Stomach (tissue), 9 donors: ENCODE results near the gene INPP4B. TPM values are rescaled to one million over a fixed set of nuclear protein-coding genes. Genes with fewer than 3 reads are reported as not detected.

Source experiments
- DNase-seq, 2 donors: peaks; one replicate each; pipeline versions ENCODE4 v3.0.0 to v3.0.0-alpha.2; 2013 to 2019
- H3K27ac ChIP-seq, 5 donors: fragments of 200-600 bp in 4 of 5; sonication (generic) in 4 of 5; one replicate each; pipeline ENCODE4 v1.5.1; 2013 to 2019; ENCODE audit warnings: mild to moderate bottlenecking in 1 of 5, moderate library complexity in 1 of 5
- H3K27me3 ChIP-seq, 3 donors: fragments of 200-600 bp; sonication (generic); one replicate each; pipeline ENCODE4 v1.5.1; 2017 to 2019; ENCODE audit warnings: mixed run types in 1 of 3
- H3K36me3 ChIP-seq, 4 donors: fragments of 200-600 bp; sonication (generic); 1 replicate in 3 of 4; 2 replicates in 1 of 4; pipeline ENCODE4 v1.5.1; 2016 to 2019
- H3K4me1 ChIP-seq, 4 donors: fragments of 200-600 bp; sonication (generic); one replicate each; pipeline ENCODE4 v1.5.1; 2016 to 2019
- H3K4me3 ChIP-seq, 4 donors: fragments of 200-600 bp; sonication (generic) in 3 of 4; one replicate each; pipeline ENCODE4 v1.5.1; 2016 to 2019; ENCODE audit warnings: mild to moderate bottlenecking in 1 of 4
- H3K9me3 ChIP-seq, 4 donors: fragments of 200-600 bp; sonication (generic); one replicate each; pipeline ENCODE4 v1.5.1; 2016 to 2019
- EP300 ChIP-seq: sonication (generic); formaldehyde crosslinking; IDR thresholded peaks from one replicate; pipeline ENCODE4 v1.6.1; 2017; ENCODE audit warnings: antibody characterized with exemption
- POLR2A ChIP-seq, 4 donors: fragments of 450-650 bp; IDR thresholded peaks; one replicate each; pipeline ENCODE4 v1.6.1; 2016; ENCODE audit warnings: antibody characterized with exemption in 4 of 4, control low read depth in 2 of 4, mild to moderate bottlenecking in 1 of 4, moderate library complexity in 1 of 4
- POLR2AphosphoS5 ChIP-seq, 3 donors: sonication (generic); formaldehyde crosslinking; IDR thresholded peaks; one replicate each; pipeline ENCODE4 v1.6.1; 2016; ENCODE audit warnings: antibody characterized with exemption in 3 of 3
- WGBS, 5 donors: extraction: QIAGEN DNeasy Blood & Tissue Kit in 3 of 5; methylation state at CpG; one replicate each; pipeline versions ENCODE4 v1.1.5 to v1.1.7; 2013 to 2018; 5-methylcytosine and 5-hydroxymethylcytosine counted together
- intact Hi-C: fragments of 100-400 bp; cut with DNase I; formaldehyde crosslinking; loops from one replicate; pipeline ENCODE4 v1.15.1; 2023; ENCODE audit warnings: low total_unique reads
- polyA plus RNA-seq, 3 donors: library from polyadenylated mRNA; stranded (reverse); fragments of 200-250 nt; gene quantifications; one replicate each; pipeline ENCODE4 v1.2.3, GENCODE V29; 2013
- total RNA-seq, 5 donors: library from RNA; depleted of rRNA; stranded (reverse); fragments of >200 nt; gene quantifications; one replicate each; pipeline versions ENCODE4 v1.1.0 to v1.2.3, GENCODE V29; 2014 to 2016
- TF ChIP-seq, protein P1 (sequence below), 7 experiments: fragments of 450-650 bp in 4 of 7; fragments of 200-600 bp in 3 of 7; sonication (generic) in 3 of 7; IDR thresholded peaks; one replicate each; pipeline ENCODE4 v1.5.1; 2016 to 2019; ENCODE audit warnings: antibody characterized with exemption in 7 of 7, control low read depth in 2 of 7, mild to moderate bottlenecking in 1 of 7
- donor health status: healthy with polysubstance abuse.
- donor health status: Bipolar disorder and iron deficiency.
- donor health status: healthy.

The INPP4B gene
- total and polyA plus RNA-seq, 8 donors, result 1.4 to 96.9 (median 11.7) TPM

DNA sequence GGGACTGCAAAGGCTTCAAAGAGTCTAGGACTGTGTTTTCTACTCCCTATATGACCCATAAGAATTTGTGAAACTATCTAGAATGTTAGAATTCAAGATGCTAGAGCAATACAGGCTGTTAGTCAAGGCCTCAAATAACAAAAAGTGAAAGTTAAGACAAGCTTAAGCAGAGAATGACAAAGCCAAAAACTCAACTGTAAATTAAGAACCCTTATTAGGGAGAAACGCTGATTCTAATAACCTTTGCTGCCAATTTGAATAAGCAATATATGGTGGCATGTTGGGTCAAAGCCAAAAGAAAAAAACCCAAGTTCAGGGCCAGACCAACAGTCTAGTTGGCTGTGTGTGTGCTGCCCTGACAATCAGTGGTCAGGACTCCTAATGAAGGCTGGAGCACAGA is 160.0 kb downstream of the INPP4B start:
- no peak for DNase-seq
- no peak overlapping the region for H3K4me3 ChIP-seq
- H3K27ac ChIP-seq, result no peak overlapping the region
- TF ChIP-seq POLR2AphosphoS5 (IDR thresholded peaks at IDR 0.05) (no peak), EP300 (no peak), POLR2A (IDR thresholded peaks at IDR 0.05) (no peak)
- TF ChIP-seq, protein P1, sequence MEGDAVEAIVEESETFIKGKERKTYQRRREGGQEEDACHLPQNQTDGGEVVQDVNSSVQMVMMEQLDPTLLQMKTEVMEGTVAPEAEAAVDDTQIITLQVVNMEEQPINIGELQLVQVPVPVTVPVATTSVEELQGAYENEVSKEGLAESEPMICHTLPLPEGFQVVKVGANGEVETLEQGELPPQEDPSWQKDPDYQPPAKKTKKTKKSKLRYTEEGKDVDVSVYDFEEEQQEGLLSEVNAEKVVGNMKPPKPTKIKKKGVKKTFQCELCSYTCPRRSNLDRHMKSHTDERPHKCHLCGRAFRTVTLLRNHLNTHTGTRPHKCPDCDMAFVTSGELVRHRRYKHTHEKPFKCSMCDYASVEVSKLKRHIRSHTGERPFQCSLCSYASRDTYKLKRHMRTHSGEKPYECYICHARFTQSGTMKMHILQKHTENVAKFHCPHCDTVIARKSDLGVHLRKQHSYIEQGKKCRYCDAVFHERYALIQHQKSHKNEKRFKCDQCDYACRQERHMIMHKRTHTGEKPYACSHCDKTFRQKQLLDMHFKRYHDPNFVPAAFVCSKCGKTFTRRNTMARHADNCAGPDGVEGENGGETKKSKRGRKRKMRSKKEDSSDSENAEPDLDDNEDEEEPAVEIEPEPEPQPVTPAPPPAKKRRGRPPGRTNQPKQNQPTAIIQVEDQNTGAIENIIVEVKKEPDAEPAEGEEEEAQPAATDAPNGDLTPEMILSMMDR (IDR thresholded peaks at IDR 0.05), result no peak
- H3K27me3 ChIP-seq, result no peaks in the 10 kb centered on the region
- WGBS, 5 donors, result 33 to 77% (median 51%) methylated on average over 1 of the region's 1 CpG
- no peaks in the 10 kb centered on the region for H3K9me3 ChIP-seq
- intact Hi-C loops, result no loop called here
- no peaks in the 10 kb centered on the region for H3K36me3 ChIP-seq
- no peaks in the 10 kb centered on the region for H3K4me1 ChIP-seq

- Histone ChIP-seq H3K4me3 (no peak overlapping the region), H3K9me3 (no peaks in the 10 kb centered on the region), H3K4me1 (no peaks in the 10 kb centered on the region), H3K27me3 (no peaks in the 10 kb centered on the region), H3K27ac (no peak overlapping the region), H3K36me3 (no peaks in the 10 kb centered on the region)
- intact Hi-C loops, result no loop called here
- DNase-seq, result no peak
- 86 to 98% (median 93%) methylated on average over 3 of the region's 3 CpGs for WGBS, 5 donors
- TF ChIP-seq POLR2A (IDR thresholded peaks at IDR 0.05), result no peak
- TF ChIP-seq, protein P1 (IDR thresholded peaks at IDR 0.05), result no peak
- TF ChIP-seq POLR2AphosphoS5 (IDR thresholded peaks at IDR 0.05), result no peak
- TF ChIP-seq EP300, result no peak
These were observed 162.1 kb downstream of the INPP4B start for GRCh38 chr4:142683997-142684396.

- Histone ChIP-seq H3K27ac (no peak overlapping the region), H3K4me1 (no peaks in the 10 kb centered on the region), H3K4me3 (no peak overlapping the region), H3K36me3 (no peaks in the 10 kb centered on the region), H3K27me3 (no peaks in the 10 kb centered on the region), H3K9me3 (no peaks in the 10 kb centered on the region)
- 79 to 86% (median 84%) methylated on average over 2 of the region's 2 CpGs for whole genome bisulfite sequencing, 5 donors
- no peak for DNase-seq
- TF ChIP-seq POLR2AphosphoS5 (IDR thresholded peaks at IDR 0.05), result no peak
- no peak for TF ChIP-seq EP300
- TF ChIP-seq, protein P1 (IDR thresholded peaks at IDR 0.05), result no peak
- TF ChIP-seq POLR2A (IDR thresholded peaks at IDR 0.05), result no peak
- intact Hi-C loops, result no loop called here
These were observed 162.6 kb downstream of the INPP4B start for GRCh38 chr4:142683503-142683902.

- Histone ChIP-seq H3K27ac (no peak overlapping the region), H3K4me1 (no peaks in the 10 kb centered on the region), H3K36me3 (no peaks in the 10 kb centered on the region), H3K4me3 (no peak overlapping the region), H3K27me3 (no peaks in the 10 kb centered on the region), H3K9me3 (peaks cover 3 to 28% (median 13%) of the 10 kb centered on the region in 4 donors)
- TF ChIP-seq EP300 (no peak), POLR2A (IDR thresholded peaks at IDR 0.05) (no peak), POLR2AphosphoS5 (IDR thresholded peaks at IDR 0.05) (no peak)
- TF ChIP-seq, protein P1 (IDR thresholded peaks at IDR 0.05), result no peak
- 81 to 93% (median 84%) methylated on average over 2 of the region's 2 CpGs for WGBS, 5 donors
- intact Hi-C loops, result no loop called here
- DNase-seq, result no peak
These were observed 174.6 kb downstream of the INPP4B start for GRCh38 chr4:142671516-142671915.
